HG03432 (cell line): ENCODE measurements around the gene ITPRIPL2.

Source experiments
- ATAC-seq: cut with Tn5 transposase; IDR thresholded peaks from one replicate; pipeline ENCODE4 v1.9.1; 2021; ENCODE audit warnings: mild to moderate bottlenecking, moderate library complexity; ENCODE audit not compliant: unreplicated experiment

ITPRIPL2 gene

GRCh38 chr16:19113577-19114358, at the start of gene ITPRIPL2:
Gene ITPRIPL2 (plus strand): TSS chr16:19113964. CDS start chr16:19114462, 498 bp downstream.
- peak; percentile 42 for ATAC-seq

DNA sequence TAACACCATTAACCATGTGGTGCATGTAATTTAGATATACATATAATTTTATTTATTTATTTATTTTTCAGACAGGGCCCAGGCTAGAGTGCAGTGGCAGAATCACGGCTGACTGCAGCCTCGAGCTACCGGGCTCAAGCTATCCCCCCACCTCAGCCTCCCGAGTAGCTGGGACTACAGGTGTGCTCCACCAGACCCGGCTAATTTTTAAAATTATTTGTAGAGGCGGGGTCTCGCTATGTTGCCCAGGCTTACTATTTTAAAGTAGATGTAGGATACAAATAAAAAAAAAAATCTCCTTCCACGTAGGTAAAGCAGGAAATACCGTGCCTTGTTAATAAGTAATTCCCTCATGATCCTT, 46.8 kb upstream of the ITPRIPL2 start:
- no peak for ATAC-seq

DNA sequence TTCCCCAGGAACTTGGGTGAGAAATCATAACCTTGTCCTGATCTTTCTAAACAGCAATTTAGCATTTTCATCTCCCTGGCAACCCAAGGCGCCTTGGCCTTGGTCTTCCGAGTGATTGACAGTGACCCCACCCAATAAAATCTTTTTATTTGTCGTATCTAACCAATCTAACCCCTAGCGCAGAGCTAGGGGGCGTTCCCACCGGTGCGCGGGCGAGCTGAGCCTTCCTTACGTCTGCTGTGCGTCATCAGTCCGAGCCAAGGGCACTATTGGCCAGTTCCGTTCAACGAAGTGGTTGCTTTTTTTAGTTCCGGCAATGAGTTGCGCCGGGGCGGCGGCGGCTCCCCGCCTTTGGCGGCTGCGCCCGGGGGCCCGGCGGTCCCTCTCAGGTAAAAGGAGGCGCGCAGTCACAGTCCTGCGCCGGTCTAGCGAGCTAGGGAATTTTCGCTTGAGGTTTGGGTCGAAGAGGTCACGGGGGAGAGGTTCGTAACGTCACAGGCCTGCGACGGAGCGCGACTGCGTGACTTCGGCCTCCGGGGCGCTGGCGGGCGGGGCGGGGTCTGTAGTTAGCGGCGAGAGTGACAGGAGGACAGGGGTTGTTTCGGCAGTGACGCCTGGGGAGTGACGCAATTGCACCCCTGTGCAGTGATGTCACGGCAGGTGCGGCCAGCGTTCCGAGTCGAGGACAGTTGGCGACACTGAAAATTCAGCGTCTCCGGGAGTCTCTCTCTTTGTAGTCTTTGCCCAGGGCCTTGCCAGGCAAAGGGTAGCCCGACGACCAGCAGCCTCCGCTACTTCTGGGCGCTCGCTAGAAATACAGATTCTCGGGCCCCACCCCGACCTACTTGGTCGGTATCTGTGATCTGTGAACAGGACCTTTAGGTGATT, 46.2 kb upstream of the ITPRIPL2 start, which contains the start of gene COQ7:
COQ7 (plus strand) TSS at position 266 of the 888 bp plus-strand sequence; CDS start at position 317, 51 bp downstream.
- ATAC-seq, result peak; percentile 90

DNA sequence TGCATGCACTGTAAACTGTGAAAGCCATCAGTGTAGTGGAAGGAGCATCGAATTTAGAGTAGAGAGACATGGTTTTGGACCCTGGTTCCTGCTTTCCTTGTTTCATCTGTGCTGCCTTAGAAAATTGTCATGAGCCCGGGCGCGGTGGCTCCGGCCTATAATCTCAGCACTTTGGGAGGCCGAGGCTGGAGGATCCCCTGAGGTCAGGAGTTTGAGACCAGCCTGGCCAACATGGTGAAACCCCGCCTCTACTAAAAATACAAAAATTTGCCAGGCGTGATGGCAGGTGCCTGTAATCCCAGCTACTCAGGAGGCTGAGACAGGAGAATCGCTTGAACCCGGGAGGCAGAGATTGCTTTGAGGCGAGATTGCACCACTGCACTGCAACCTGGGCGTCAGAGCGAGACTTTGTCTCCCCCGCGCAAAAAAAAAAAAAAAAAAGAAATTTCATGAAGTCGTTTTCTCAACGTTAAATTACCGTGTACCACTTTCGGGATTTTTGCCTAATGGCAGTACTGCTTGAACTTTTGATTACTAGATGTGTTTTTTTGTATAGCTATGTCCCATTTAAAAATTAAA, 45.4 kb upstream of the ITPRIPL2 start:
- no peak for ATAC-seq

GRCh38 chr16:19071811-19072777, 41.7 kb upstream of the ITPRIPL2 start:
- no peak for ATAC-seq

DNA sequence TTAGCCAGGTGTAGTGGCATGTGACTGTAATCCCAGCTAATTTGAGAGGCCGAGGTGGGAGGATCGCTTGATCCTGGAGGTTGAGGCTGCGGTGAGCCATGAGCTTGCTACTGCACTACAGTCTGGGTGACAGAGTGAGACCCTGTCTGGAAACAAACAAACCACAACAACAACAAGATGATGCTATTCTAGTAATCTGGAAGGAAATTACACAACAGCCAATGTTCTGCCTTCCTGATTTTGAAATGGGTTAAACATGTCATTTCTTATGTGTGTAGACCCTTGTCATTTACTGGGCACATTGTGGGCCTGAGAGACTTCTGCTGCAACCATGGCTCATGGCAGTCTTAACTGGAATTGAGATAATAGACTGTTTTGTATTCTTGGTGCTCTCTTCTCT, 40.4 kb upstream of the ITPRIPL2 start:
- no peak for ATAC-seq

DNA sequence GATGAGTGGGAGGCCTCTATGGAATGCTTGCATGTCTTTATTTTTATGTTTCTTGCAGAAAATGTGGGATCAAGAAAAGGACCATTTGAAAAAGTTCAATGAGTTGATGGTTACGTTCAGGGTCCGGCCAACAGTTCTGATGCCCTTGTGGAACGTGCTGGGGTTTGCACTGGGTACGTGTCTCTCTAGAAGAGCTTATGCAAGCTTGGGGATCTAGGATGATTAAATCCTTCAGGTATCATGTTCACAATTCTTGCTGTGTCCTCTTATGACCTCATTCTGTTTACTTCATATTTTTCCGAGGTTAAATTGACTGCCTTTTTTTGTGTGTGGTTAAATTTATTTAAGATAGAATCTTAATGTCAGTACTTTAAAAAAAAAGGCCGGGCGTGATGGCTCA, 39.9 kb upstream of the ITPRIPL2 start:
- ATAC-seq, result no peak

DNA sequence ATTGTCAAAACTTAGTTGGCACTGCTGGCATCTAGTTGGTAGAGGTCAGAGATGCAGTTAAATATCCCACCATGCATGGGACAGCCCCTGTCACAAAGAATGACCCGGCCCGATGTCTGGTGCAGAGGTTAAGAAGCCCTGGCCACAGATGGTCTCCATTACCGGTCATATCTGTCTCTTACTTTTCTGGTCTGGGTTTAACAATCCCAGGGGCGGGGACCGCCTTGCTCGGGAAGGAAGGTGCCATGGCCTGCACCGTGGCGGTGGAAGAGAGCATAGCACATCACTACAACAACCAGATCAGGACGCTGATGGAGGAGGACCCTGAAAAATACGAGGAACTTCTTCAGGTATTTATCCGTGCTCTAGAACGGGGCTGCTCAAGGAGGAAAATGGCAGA, 38.3 kb upstream of the ITPRIPL2 start:
- no peak for ATAC-seq

DNA sequence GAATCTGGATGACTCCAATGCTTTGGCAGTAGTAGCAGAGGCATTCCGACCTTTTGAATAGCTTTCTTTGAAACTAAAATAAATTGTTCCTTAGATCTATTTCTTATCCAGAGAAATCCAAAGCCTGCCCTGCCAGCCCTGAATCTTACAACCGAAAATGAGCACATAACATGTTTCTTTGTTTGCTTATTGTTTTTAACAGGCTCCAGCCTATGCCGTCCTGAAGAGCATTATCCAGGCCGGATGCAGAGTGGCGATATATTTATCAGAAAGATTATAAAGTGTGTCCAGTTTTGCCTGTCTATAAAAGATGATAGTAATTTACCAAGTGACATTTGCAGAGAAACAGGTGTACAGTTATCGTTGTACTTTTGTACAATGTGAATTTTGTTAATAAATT, 35.9 kb upstream of the ITPRIPL2 start:
- ATAC-seq, result no peak

- no peak for ATAC-seq
Measured at GRCh38 chr16:19083670-19084069, 30.1 kb upstream of the ITPRIPL2 start.

- no peak for ATAC-seq
Measured at GRCh38 chr16:19084139-19084538, 29.6 kb upstream of the ITPRIPL2 start.

DNA sequence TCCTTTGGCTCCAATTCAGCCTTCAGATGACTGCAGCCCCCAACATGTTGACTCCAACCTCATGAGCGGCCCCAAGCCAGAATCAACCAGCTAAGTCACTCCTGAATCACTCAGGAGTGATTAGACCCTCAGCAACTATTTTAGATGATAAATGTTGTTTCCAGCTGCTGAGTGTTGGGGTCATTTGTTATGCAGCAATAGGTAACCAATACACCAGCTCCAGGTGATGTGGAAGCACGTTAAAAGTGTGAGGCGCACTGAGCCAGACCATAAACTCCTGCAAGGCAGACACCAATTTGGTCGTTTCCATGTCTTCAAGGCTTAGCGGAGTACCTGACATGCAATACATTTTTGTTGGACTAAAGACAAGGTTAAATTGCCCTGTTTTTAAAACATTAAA, 28.9 kb upstream of the ITPRIPL2 start:
- no peak for ATAC-seq

DNA sequence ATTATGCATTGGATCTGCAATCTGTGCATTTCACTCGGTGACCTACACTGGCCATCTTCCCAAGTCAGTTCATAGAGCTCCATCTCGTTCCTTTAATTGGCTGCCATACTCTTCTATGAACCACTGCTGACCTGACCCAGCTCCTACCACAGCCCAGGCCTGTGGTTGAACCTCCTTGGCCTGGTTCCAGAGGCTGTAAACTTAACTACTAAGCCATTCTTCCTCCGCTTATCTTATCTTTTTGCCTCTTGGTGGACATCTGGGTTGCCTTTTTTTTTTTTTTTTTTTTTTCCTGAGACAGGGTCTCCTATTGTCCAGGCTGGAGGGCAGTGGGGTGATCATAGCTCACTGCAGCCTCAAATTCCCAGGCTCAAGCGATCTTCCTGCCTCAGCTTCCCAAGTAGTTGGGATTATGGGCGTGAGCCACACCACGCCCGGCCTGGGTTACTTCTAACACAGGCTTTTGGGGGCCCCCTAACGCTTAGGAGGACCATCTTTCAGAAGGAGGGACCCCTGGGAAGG, 28.0 kb upstream of the ITPRIPL2 start:
- no peak for ATAC-seq

GRCh38 chr16:19086322-19087199, 27.2 kb upstream of the ITPRIPL2 start:
- peak; percentile 87 for ATAC-seq

GRCh38 chr16:19088341-19088916, 25.3 kb upstream of the ITPRIPL2 start:
- ATAC-seq, result no peak

- no peak for ATAC-seq
Measured at GRCh38 chr16:19089410-19089955, 24.3 kb upstream of the ITPRIPL2 start.

DNA sequence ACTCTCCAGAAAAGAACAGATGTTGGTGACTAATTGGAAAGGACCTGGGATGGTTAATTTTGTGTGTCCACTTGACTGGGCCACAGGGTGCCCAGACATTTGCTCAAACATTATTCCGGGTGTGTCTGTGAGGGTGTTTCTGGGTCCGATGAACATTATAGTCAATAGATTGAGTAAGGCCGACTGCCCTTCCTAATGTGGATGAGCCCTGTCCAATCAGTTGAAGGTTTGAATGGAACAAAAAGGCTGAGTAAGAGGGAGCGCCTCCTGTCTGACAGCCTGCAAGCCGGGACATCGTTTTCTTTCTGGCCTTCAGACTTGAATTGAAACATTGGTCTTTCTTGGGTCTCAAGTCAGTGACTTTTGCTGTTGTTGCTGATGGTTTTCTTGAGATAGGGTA, 22.8 kb upstream of the ITPRIPL2 start:
- no peak for ATAC-seq

DNA sequence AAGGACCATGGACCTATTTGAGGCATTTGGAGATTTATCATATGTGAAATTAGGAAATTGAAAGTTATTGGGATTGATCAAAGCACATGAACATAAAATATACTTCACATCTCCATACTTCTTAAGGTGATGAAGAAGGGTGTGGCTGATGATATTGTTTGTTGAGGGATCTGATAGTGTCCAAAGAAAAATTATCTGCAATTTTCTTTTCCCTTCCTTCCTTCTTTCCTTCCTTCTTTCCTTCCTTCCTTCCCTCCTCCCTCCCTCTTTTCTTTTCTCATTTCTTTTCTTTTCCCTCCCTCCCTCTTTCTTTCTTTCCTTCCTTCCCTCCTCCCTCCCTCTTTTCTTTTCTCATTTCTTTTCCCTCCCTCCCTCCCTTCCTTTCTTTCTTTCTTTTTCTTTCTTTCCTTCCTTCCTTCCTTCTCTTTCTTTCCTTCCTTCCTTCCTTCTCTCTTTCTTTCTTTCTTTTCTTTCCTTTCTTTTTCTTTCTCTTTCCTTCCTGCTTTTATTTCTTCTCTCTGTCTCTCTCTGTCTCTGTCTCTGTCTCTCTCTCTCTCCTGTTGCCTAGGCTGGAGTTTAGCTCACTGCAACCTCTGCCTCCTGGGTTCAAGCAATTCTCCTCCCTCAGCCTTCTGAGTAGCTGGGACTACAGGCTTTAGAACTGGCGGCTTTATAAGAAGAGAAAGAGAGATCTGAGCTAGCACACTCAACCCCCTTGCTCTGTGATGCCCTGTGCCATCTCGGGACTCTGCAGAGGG, 20.9 kb upstream of the ITPRIPL2 start:
- no peak for ATAC-seq
